Measurements from ENCODE around the gene ASAH2. TPM values are rescaled to one million over a fixed set of nuclear protein-coding genes. Genes with fewer than 3 reads are reported as not detected.
A peak's percentile ranks its signal among the peaks of the same experiment; 100 is the strongest.

ASAH2 gene
- total and polyA plus RNA-seq, 4 donors = 0.08 to 5.2 (median 2.2) TPM

DNA sequence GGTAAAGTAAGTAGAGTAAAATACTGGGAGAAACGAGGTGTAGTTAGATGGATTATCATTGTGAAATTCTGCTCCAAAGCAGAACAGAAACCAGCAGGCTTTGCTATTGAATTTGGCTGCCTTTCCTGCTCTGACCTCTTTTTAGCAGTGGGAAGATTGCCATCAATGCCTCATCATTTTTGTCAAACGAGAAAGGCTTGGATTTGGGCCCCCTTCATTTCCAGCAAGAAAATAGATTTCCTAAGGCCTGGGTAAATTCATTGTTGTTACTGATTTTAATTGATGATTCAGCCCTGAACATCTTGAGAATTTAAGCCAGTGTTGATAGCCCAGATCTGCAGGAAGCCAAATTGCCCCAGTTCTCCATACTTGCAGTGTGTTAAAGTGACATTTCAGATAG is 35.2 kb upstream of the ASAH2 start:
- Histone ChIP-seq H3K27ac (ENCODE audit: low read depth in 1 of 2, low read length in 2 of 2) (no peak overlapping the region), H3K36me3 (ENCODE audit: control insufficient read depth in 1 of 2, insufficient read depth in 2 of 2, low read length in 1 of 2) (no peaks in the 10 kb centered on the region), H3K27me3 (ENCODE audit: control insufficient read depth in 1 of 2, insufficient read depth in 2 of 2, low read length in 1 of 2) (no peaks in the 10 kb centered on the region), H3K9me3 (ENCODE audit: control insufficient read depth, low read length) (no peaks in the 10 kb centered on the region), H3K4me3 (ENCODE audit: low read length in 2 of 2) (no peak overlapping the region), H3K4me1 (ENCODE audit: control insufficient read depth in 1 of 2, insufficient read depth in 2 of 2, low read length in 2 of 2) (no peaks in the 10 kb centered on the region)
- DNase-seq = no peak
- WGBS, 2 donors = 4 to 5% methylated on average over 2 of the region's 2 CpGs
- intact Hi-C loops (cut with DNase I) = no loop called here
- peak; percentile 66 for ATAC-seq (ENCODE audit: low FRiP score)

DNA sequence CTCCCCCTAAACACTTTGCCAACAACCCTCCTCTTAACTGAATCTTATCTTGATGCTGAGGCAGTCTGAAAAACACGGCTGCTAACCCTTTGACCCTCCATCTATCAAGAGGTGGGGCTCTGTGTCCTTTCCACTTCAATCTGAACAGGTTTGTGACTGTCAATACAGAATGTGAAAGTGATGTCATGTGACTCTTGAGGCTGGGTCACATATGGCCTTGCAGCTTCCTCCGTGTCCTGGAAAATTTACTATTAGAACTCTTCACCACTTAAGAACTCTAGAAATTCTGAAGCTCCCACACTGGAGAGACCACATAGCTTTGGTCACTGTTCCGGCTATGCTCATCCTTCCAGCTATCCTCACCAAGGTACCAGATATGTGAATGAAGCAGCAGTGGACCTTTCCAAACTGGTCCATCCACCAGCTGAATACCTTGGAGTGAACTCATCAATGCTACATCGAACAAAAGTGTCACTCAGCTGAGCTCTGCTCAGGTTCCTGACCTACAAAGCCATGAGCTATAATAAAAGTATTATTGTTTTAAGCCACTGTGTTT is 30.7 kb upstream of the ASAH2 start:
- Histone ChIP-seq H3K36me3 (ENCODE audit: control insufficient read depth in 1 of 2, insufficient read depth in 2 of 2, low read length in 1 of 2) (no peaks in the 10 kb centered on the region), H3K4me1 (ENCODE audit: control insufficient read depth in 1 of 2, insufficient read depth in 2 of 2, low read length in 2 of 2) (no peaks in the 10 kb centered on the region), H3K27ac (ENCODE audit: low read depth in 1 of 2, low read length in 2 of 2) (no peak overlapping the region), H3K4me3 (ENCODE audit: low read length in 2 of 2) (no peak overlapping the region), H3K9me3 (ENCODE audit: control insufficient read depth, low read length) (no peaks in the 10 kb centered on the region), H3K27me3 (ENCODE audit: control insufficient read depth in 1 of 2, insufficient read depth in 2 of 2, low read length in 1 of 2) (no peaks in the 10 kb centered on the region)
- WGBS, 2 donors = 77 to 83% methylated on average over 4 of the region's 4 CpGs
- no peak for DNase-seq
- ATAC-seq (ENCODE audit: low FRiP score) = no peak
- intact Hi-C loops (cut with DNase I) = no loop called here

DNA sequence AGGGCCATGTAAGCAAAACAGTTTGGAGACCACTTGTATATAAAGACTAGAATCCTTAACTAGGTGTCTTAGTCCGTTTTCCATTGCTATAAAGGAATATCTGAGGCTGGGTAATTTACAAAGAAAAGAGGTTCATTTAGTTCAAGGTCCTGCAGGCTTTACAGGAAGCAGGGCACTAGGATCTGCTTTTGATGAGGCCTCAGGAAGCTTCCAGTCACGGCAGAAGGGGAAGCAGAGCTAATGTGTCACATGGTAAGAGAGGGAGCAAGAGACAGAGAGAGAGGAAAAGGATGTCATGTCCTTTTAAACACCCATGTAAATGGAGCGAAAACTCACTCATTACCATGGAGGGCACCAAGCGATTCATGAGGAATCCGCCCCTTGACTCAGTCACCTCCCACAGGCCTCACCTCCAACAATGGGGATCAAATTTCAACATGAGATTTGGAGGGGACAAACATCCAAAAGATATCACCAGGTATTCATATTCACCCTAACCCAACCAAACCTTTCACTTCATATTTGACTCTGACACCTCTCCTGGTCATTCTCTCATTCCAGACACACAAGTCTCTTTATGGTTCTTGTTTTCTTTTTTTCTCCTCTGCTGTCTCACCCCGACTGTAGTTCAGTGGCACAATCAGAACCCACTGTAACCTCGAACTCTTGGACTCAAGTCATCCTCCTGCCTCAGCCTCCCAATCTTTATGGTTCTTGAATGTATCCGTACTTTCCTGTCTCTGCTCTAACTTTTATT is 30.1 kb upstream of the ASAH2 start:
- DNase-seq (no peak), ATAC-seq (ENCODE audit: low FRiP score) (no peak)
- no peak overlapping the region for H3K27ac ChIP-seq (ENCODE audit: low read depth in 1 of 2, low read length in 2 of 2)
- 83 to 86% methylated on average over 8 of the region's 8 CpGs for WGBS, 2 donors
- H3K4me1 ChIP-seq (ENCODE audit: control insufficient read depth in 1 of 2, insufficient read depth in 2 of 2, low read length in 2 of 2) = no peaks in the 10 kb centered on the region
- H3K4me3 ChIP-seq (ENCODE audit: low read length in 2 of 2) = no peak overlapping the region
- peaks cover 0 to 1% of the 10 kb centered on the region in 2 donors for H3K27me3 ChIP-seq (ENCODE audit: control insufficient read depth in 1 of 2, insufficient read depth in 2 of 2, low read length in 1 of 2)
- H3K9me3 ChIP-seq (ENCODE audit: control insufficient read depth, low read length) = no peaks in the 10 kb centered on the region
- intact Hi-C loops (cut with DNase I) = no loop called here
- H3K36me3 ChIP-seq (ENCODE audit: control insufficient read depth in 1 of 2, insufficient read depth in 2 of 2, low read length in 1 of 2) = no peaks in the 10 kb centered on the region

DNA sequence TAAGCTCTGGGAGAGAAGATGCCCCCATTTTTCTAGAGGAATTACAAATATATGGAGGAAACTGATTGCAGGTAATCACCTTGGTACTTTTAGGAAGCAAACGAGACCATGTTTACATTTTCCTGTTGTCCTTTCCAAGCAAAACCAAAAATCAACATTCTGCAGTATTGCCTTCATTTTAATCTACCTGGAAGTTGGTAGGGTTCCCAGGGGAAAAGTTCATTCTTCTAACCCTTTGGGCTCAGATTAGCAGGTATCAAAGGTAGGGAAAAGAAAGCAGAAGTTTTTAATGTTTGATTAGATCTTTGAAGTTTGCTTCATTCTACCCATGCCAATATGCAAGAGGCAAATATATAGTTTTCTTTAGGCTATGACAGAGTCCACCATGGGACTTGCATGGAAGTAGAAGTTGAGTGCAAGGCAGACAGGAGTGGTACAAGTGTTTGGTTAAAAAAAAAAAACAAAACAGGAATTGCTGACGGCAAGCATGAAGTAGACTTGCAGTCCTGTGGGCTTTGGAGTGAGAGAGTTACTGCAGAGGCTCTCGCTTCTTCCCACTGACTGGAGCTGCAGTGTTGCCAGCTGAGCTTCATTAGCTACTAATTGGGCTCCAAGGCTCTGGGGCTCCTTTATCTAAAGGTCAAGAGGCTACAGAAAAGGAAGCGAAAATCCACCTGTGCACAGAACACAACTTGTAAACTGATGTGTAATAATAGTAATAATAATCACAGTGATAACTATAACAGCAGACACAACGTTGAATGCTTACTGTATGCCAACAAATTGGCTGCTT is 28.9 kb upstream of the ASAH2 start:
- no peak overlapping the region for H3K27ac ChIP-seq (ENCODE audit: low read depth in 1 of 2, low read length in 2 of 2)
- no peak overlapping the region for H3K4me3 ChIP-seq (ENCODE audit: low read length in 2 of 2)
- no peaks in the 10 kb centered on the region for H3K9me3 ChIP-seq (ENCODE audit: control insufficient read depth, low read length)
- ATAC-seq (ENCODE audit: low FRiP score) (no peak), DNase-seq (no peak)
- H3K27me3 ChIP-seq (ENCODE audit: control insufficient read depth in 1 of 2, insufficient read depth in 2 of 2, low read length in 1 of 2) = peaks cover 0 to 3% of the 10 kb centered on the region in 2 donors
- no peaks in the 10 kb centered on the region for H3K36me3 ChIP-seq (ENCODE audit: control insufficient read depth in 1 of 2, insufficient read depth in 2 of 2, low read length in 1 of 2)
- WGBS, 2 donors = 49 to 53% methylated on average over 5 of the region's 5 CpGs
- intact Hi-C loops (cut with DNase I) = no loop called here
- no peaks in the 10 kb centered on the region for H3K4me1 ChIP-seq (ENCODE audit: control insufficient read depth in 1 of 2, insufficient read depth in 2 of 2, low read length in 2 of 2)

DNA sequence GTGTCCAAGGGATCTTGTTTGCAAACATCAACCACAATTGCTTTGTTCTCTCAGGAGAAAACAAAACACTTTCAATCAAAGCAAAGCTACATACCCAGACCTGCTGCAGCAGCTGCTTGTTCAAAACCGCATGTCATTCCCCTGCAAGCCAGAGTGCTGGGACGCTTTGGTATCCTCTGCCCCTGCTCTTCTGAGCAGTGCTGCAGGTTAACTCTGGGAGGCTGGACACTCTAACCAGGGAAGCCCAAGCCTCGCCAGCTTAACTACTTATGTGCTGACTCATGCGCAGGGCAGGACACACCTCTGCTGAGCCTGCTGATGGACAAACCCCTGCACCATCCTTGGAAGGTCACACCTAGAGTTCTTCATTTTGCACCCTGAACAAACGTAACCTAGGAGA is 28.2 kb upstream of the ASAH2 start:
- no peaks in the 10 kb centered on the region for H3K36me3 ChIP-seq (ENCODE audit: control insufficient read depth in 1 of 2, insufficient read depth in 2 of 2, low read length in 1 of 2)
- no peaks in the 10 kb centered on the region for H3K4me1 ChIP-seq (ENCODE audit: control insufficient read depth in 1 of 2, insufficient read depth in 2 of 2, low read length in 2 of 2)
- peaks cover 0 to 3% of the 10 kb centered on the region in 2 donors for H3K27me3 ChIP-seq (ENCODE audit: control insufficient read depth in 1 of 2, insufficient read depth in 2 of 2, low read length in 1 of 2)
- no peaks in the 10 kb centered on the region for H3K9me3 ChIP-seq (ENCODE audit: control insufficient read depth, low read length)
- no peak overlapping the region for H3K4me3 ChIP-seq (ENCODE audit: low read length in 2 of 2)
- DNase-seq (no peak), ATAC-seq (ENCODE audit: low FRiP score) (no peak)
- 46 to 52% methylated on average over 5 of the region's 5 CpGs for WGBS, 2 donors
- intact Hi-C loops (cut with DNase I) = no loop called here
- no peak overlapping the region for H3K27ac ChIP-seq (ENCODE audit: low read depth in 1 of 2, low read length in 2 of 2)

DNA sequence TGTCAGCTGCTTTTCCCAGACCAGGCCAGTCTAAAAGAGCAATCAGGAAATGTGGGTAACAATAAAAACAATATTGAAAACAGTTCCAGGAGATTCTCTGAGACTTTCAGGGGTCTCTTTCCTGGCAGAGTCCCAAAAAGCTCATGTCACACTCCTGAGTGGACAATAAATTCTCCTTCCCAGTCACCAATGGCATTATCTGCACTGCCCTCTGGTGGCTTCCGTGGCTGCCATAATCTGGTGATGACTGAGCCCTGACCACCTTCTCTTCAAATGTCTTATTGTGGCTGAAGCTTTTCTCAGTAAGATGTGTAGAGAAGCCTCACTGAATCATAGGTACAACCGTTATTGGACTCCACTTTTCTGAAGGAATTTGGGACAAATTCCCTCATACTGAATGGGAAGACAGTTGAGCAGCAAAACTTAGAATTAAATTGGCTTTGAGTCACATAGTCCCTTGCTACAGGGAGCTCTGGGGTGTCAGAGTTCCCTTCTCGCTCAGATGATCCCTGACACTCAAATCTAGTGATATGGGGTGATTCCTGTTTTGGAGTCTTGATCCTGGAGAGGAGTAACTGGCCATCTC is 24.4 kb upstream of the ASAH2 start:
- no peaks in the 10 kb centered on the region for H3K4me1 ChIP-seq (ENCODE audit: control insufficient read depth in 1 of 2, insufficient read depth in 2 of 2, low read length in 2 of 2)
- peaks cover 0 to 3% of the 10 kb centered on the region in 2 donors for H3K27me3 ChIP-seq (ENCODE audit: control insufficient read depth in 1 of 2, insufficient read depth in 2 of 2, low read length in 1 of 2)
- no peaks in the 10 kb centered on the region for H3K36me3 ChIP-seq (ENCODE audit: control insufficient read depth in 1 of 2, insufficient read depth in 2 of 2, low read length in 1 of 2)
- no peak overlapping the region for H3K4me3 ChIP-seq (ENCODE audit: low read length in 2 of 2)
- intact Hi-C loops (cut with DNase I) = no loop called here
- DNase-seq (peak in 1 of 2 donors; percentile 57), ATAC-seq (ENCODE audit: low FRiP score) (no peak)
- H3K9me3 ChIP-seq (ENCODE audit: control insufficient read depth, low read length) = no peaks in the 10 kb centered on the region
- no peak overlapping the region for H3K27ac ChIP-seq (ENCODE audit: low read depth in 1 of 2, low read length in 2 of 2)
- whole genome bisulfite sequencing, 2 donors = 47 to 50% methylated on average over 3 of the region's 3 CpGs

DNA sequence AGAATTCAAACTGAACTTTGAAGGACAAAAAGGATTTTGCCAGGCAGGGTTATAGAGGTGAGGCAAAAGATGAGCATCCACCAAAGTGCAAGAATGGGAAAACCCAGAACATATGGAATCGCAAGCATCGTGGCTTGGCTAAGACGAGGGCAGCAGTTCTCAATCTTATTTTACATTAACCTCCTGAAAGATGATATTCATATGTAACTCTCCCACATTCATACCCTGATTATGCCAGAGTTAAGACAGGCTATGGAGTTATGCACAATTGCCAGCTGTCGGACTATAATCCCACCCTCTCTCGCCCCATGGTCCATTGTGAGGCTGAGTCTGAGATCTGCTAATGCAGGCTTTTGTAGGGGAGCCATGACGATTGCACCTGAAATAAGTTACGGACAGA is 21.2 kb upstream of the ASAH2 start:
- no peak overlapping the region for H3K27ac ChIP-seq (ENCODE audit: low read depth in 1 of 2, low read length in 2 of 2)
- intact Hi-C loops (cut with DNase I) = no loop called here
- 88 to 89% methylated on average over 7 of the region's 7 CpGs for WGBS, 2 donors
- no peaks in the 10 kb centered on the region for H3K9me3 ChIP-seq (ENCODE audit: control insufficient read depth, low read length)
- H3K4me3 ChIP-seq (ENCODE audit: low read length in 2 of 2) = no peak overlapping the region
- ATAC-seq (ENCODE audit: low FRiP score) (no peak), DNase-seq (no peak)
- no peaks in the 10 kb centered on the region for H3K4me1 ChIP-seq (ENCODE audit: control insufficient read depth in 1 of 2, insufficient read depth in 2 of 2, low read length in 2 of 2)
- no peaks in the 10 kb centered on the region for H3K36me3 ChIP-seq (ENCODE audit: control insufficient read depth in 1 of 2, insufficient read depth in 2 of 2, low read length in 1 of 2)
- H3K27me3 ChIP-seq (ENCODE audit: control insufficient read depth in 1 of 2, insufficient read depth in 2 of 2, low read length in 1 of 2) = peaks cover 0 to 3% of the 10 kb centered on the region in 2 donors

DNA sequence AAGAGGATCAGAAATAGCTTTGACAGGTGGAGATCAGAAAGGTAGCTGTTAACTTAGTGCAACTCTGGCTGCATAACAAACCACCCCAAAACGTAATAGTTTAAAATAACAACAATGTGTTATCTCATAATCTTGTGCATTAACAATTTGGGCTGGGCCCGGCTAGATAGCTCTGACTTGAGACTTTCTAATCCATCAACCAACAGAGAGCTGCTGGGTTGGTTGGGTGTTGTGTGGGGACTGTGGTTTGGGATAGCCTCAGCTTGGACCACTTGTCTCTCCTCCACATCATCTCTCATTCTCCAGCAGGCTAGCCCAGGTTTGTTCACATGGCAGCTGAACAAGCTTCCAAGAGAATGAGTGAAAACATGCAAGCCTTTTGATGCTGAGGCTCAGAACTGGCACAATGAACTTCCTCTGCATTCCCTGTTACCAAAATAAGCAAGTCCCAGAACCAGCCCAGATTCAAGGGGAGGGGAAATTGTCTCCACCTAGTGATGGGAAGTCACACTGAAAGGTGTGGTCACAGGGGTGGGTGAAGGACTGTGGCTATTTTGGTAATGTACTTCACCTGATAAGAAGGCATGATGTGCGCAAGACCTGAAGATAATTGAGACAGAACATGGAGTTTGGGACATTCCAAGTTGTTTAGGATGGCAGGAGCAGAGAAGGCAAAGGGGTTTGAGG is 20.4 kb upstream of the ASAH2 start:
- no peak for DNase-seq
- Histone ChIP-seq H3K27me3 (ENCODE audit: control insufficient read depth in 1 of 2, insufficient read depth in 2 of 2, low read length in 1 of 2) (peaks cover 0 to 3% of the 10 kb centered on the region in 2 donors), H3K4me3 (ENCODE audit: low read length in 2 of 2) (no peak overlapping the region), H3K36me3 (ENCODE audit: control insufficient read depth in 1 of 2, insufficient read depth in 2 of 2, low read length in 1 of 2) (no peaks in the 10 kb centered on the region), H3K27ac (ENCODE audit: low read depth in 1 of 2, low read length in 2 of 2) (no peak overlapping the region), H3K4me1 (ENCODE audit: control insufficient read depth in 1 of 2, insufficient read depth in 2 of 2, low read length in 2 of 2) (no peaks in the 10 kb centered on the region), H3K9me3 (ENCODE audit: control insufficient read depth, low read length) (no peaks in the 10 kb centered on the region)
- no peak for ATAC-seq (ENCODE audit: low FRiP score)
- intact Hi-C loops (cut with DNase I) = no loop called here
- WGBS, 2 donors = 71 to 73% methylated on average over 3 of the region's 3 CpGs

Measured in aorta (tissue), 5 donors.